WTC11 (cell line): Measurements from ENCODE around the gene RSU1. TPM values are rescaled to one million over a fixed set of nuclear protein-coding genes. Genes with fewer than 3 reads are reported as not detected.

ENCODE experiments used
- ATAC-seq: fragments of 200-7000 bp; cut with Tn5 transposase; 2 replicates; pipeline ENCODE4 v1.10.0; 2021; ENCODE audit warnings: mild to moderate bottlenecking, moderate library complexity
- CTCF ChIA-PET: fragments of 300-600 bp; sonication (Branson Sonifier 250); formaldehyde crosslinking; loops from one replicate; lab custom pipeline; 2021; ENCODE audit warnings: antibody characterized with exemption; lab: Charles Lee
- POLR2A ChIA-PET: fragments of 350-600 bp; sonication (Branson Sonifier 250); formaldehyde crosslinking; loops from one replicate; lab custom pipeline; 2021; ENCODE audit warnings: antibody characterized with exemption; lab: Charles Lee
- DNase-seq: peaks from one replicate; pipeline ENCODE4 v3.0.0; 2021; ENCODE audit warnings: low spot score
- H3K27ac Mint-ChIP-seq: 2 replicates; pipeline ENCODE4 v1.8.0; 2021; ENCODE audit warnings: mixed read lengths
- H3K27me3 Mint-ChIP-seq: 2 replicates; pipeline ENCODE4 v1.8.0; 2021; ENCODE audit warnings: low read depth, mild to moderate bottlenecking, moderate library complexity, mixed read lengths
- H3K36me3 Mint-ChIP-seq: 2 replicates; pipeline ENCODE4 v1.8.0; 2021; ENCODE audit warnings: mixed read lengths
- H3K4me1 Mint-ChIP-seq: 2 replicates; pipeline ENCODE4 v1.8.0; 2022; ENCODE audit warnings: mixed read lengths
- H3K4me3 Mint-ChIP-seq: 2 replicates; pipeline ENCODE4 v1.8.0; 2021; ENCODE audit warnings: mild to moderate bottlenecking, moderate library complexity, mixed read lengths
- H3K9me3 Mint-ChIP-seq: 2 replicates; pipeline ENCODE4 v1.8.0; 2021; ENCODE audit warnings: mixed read lengths
- ATF1 ChIP-seq: sonication (generic); formaldehyde crosslinking; IDR thresholded peaks from 2 replicates; pipeline ENCODE4 v1.8.1; 2023; ENCODE audit warnings: mild to moderate bottlenecking, moderate library complexity, missing genetic modification reagents
- ATF6 ChIP-seq: sonication (generic); formaldehyde crosslinking; IDR thresholded peaks from 2 replicates; pipeline ENCODE4 v1.8.1; 2023; ENCODE audit warnings: mild to moderate bottlenecking, missing genetic modification reagents
- CBFB ChIP-seq: sonication (generic); formaldehyde crosslinking; IDR thresholded peaks from 2 replicates; pipeline ENCODE4 v1.8.1; 2022; ENCODE audit warnings: mild to moderate bottlenecking, low read depth, missing genetic modification reagents
- CDX4 ChIP-seq: fragments of 250-450 bp; sonication (Bioruptor Pico); IDR thresholded peaks from 2 replicates; pipeline ENCODE4 v1.9.0; 2021; ENCODE audit warnings: moderate library complexity, mild to moderate bottlenecking, inconsistent platforms, borderline replicate concordance
- GRHL2 ChIP-seq: fragments of 250-450 bp; sonication (Bioruptor Pico); IDR thresholded peaks from 2 replicates; pipeline ENCODE4 v1.8.0; 2022; ENCODE audit warnings: mild to moderate bottlenecking, moderate library complexity; ENCODE audit not compliant: insufficient replicate concordance, severe bottlenecking
- IRF2 ChIP-seq: sonication (generic); formaldehyde crosslinking; IDR thresholded peaks from 2 replicates; pipeline ENCODE4 v1.8.0; 2022; ENCODE audit warnings: low read depth, missing genetic modification reagents, borderline replicate concordance
- KAT7 ChIP-seq: sonication (generic); formaldehyde crosslinking; IDR thresholded peaks from 2 replicates; pipeline ENCODE4 v1.8.1; 2023; ENCODE audit warnings: missing genetic modification reagents, mild to moderate bottlenecking, borderline replicate concordance
- NR1H2 ChIP-seq: sonication (generic); formaldehyde crosslinking; IDR thresholded peaks from 2 replicates; pipeline ENCODE4 v1.9.0; 2021; ENCODE audit warnings: mild to moderate bottlenecking, moderate library complexity, missing genetic modification reagents
- RELA ChIP-seq: sonication (generic); formaldehyde crosslinking; IDR thresholded peaks from 2 replicates; pipeline ENCODE4 v1.8.1; 2022; ENCODE audit warnings: missing genetic modification reagents, mild to moderate bottlenecking, borderline replicate concordance
- RORB ChIP-seq: fragments of 250-450 bp; sonication (Bioruptor Pico); IDR thresholded peaks from 2 replicates; pipeline ENCODE4 v1.9.0; 2021; ENCODE audit warnings: mild to moderate bottlenecking
- SMAD4 ChIP-seq: sonication (generic); formaldehyde crosslinking; IDR thresholded peaks from 2 replicates; pipeline ENCODE4 v1.8.0; 2022; ENCODE audit warnings: mild to moderate bottlenecking, missing genetic modification reagents
- SOX15 ChIP-seq: fragments of 250-450 bp; sonication (Bioruptor Pico); IDR thresholded peaks from 2 replicates; pipeline ENCODE4 v1.9.0; 2021; ENCODE audit warnings: mild to moderate bottlenecking
- ZNF219 ChIP-seq: sonication (generic); formaldehyde crosslinking; IDR thresholded peaks from 2 replicates; pipeline ENCODE4 v1.8.0; 2023; ENCODE audit warnings: missing genetic modification reagents, mild to moderate bottlenecking, borderline replicate concordance
- ZNF317 ChIP-seq: sonication (generic); formaldehyde crosslinking; IDR thresholded peaks from 2 replicates; pipeline ENCODE4 v1.8.1; 2023; ENCODE audit warnings: low read depth, mild to moderate bottlenecking, moderate library complexity, missing genetic modification reagents, borderline replicate concordance
- ZNF396 ChIP-seq: fragments of 250-450 bp; sonication (Bioruptor Pico); IDR thresholded peaks from 2 replicates; pipeline ENCODE4 v1.8.0; 2021; ENCODE audit warnings: mild to moderate bottlenecking, moderate library complexity, borderline replicate concordance
- ZNF532 ChIP-seq: fragments of 250-450 bp; sonication (Bioruptor Pico); IDR thresholded peaks from 2 replicates; pipeline ENCODE4 v1.9.0; 2021; ENCODE audit warnings: mild to moderate bottlenecking, borderline replicate concordance
- ZNF671 ChIP-seq: fragments of 250-450 bp; sonication (Bioruptor Pico); IDR thresholded peaks from 2 replicates; pipeline ENCODE4 v1.8.0; 2021; ENCODE audit warnings: mild to moderate bottlenecking
- ZSCAN18 ChIP-seq: fragments of 250-450 bp; sonication (Bioruptor Pico); IDR thresholded peaks from 2 replicates; pipeline ENCODE4 v2.1.2; 2022; ENCODE audit warnings: mild to moderate bottlenecking, moderate library complexity
- total RNA-seq: library from RNA; stranded (reverse); gene quantifications from 3 replicates; pipeline ENCODE4 v1.2.3, GENCODE V29; 2021

Gene RSU1
- total RNA-seq, 1 experiment from 2014 or later, result 46.4 TPM

GRCh38 chr10:16748749-16749148 is 68.5 kb downstream of the RSU1 start (continued):
- TF ChIP-seq ZNF317, result no peak
- no peak for TF ChIP-seq RELA (CRISPR knock-in tag)
- TF ChIP-seq ATF6 (CRISPR knock-in tag), result no peak
- no peak for TF ChIP-seq ATF1 (CRISPR knock-in tag)
- no peak for TF ChIP-seq CBFB (CRISPR knock-in tag)
- no peak for TF ChIP-seq ZNF396 (CRISPR knock-in tag)

GRCh38 chr10:16746856-16747255 is 70.4 kb downstream of the RSU1 start:
- H3K4me1 Mint-ChIP-seq, result no peaks in the 10 kb centered on the region
- TF ChIP-seq CDX4 (CRISPR knock-in tag) (no peak), ZNF219 (CRISPR knock-in tag) (no peak), SOX15 (CRISPR knock-in tag) (no peak), NR1H2 (CRISPR knock-in tag) (no peak), ZNF532 (CRISPR knock-in tag) (no peak), ZNF317 (no peak), KAT7 (CRISPR knock-in tag) (no peak), GRHL2 (CRISPR knock-in tag) (no peak)
- CTCF ChIA-PET, result no interaction called here
- POLR2A ChIA-PET, result no interaction called here
- ATAC-seq, result no peak
- H3K4me3 Mint-ChIP-seq, result no peak overlapping the region
- H3K27me3 Mint-ChIP-seq, result no peaks in the 10 kb centered on the region
- 0 out of 2 replicates have a peak overlapping the region, but pooled peaks have one; percentile 36 for H3K27ac Mint-ChIP-seq
- DNase-seq, result no peak
- H3K9me3 Mint-ChIP-seq, result no peaks in the 10 kb centered on the region
- peaks cover 8% of the 10 kb centered on the region for H3K36me3 Mint-ChIP-seq

GRCh38 chr10:16745061-16745460 is 72.2 kb downstream of the RSU1 start:
- H3K9me3 Mint-ChIP-seq, result no peaks in the 10 kb centered on the region
- H3K4me3 Mint-ChIP-seq, result no peak overlapping the region
- POLR2A ChIA-PET, result no interaction called here
- H3K4me1 Mint-ChIP-seq, result no peaks in the 10 kb centered on the region
- H3K27ac Mint-ChIP-seq, result no peak overlapping the region
- no peaks in the 10 kb centered on the region for H3K27me3 Mint-ChIP-seq
- no peak for TF ChIP-seq ZNF671 (CRISPR knock-in tag)
- no peak for TF ChIP-seq ZNF219 (CRISPR knock-in tag)
- no peak for TF ChIP-seq ZSCAN18
- TF ChIP-seq ATF6 (CRISPR knock-in tag), result no peak
- no peak for TF ChIP-seq SMAD4 (CRISPR knock-in tag)
- no peak for TF ChIP-seq IRF2 (CRISPR knock-in tag)
- no peak for TF ChIP-seq RORB (CRISPR knock-in tag)
- H3K36me3 Mint-ChIP-seq, result 0 out of 2 replicates have a peak, but pooled peaks cover under 1% of the 10 kb centered on the region
- DNase-seq (no peak), ATAC-seq (no peak)
- CTCF ChIA-PET, result no interaction called here
